Duodenal mucosa (tissue), 2 donors: Measurements from ENCODE around the gene PKLR.

ENCODE experiments used
- H3K27ac ChIP-seq: one replicate; pipeline ENCODE4 v1.7.0; 2013; ENCODE audit warnings: low read depth, low read length
- H3K27me3 ChIP-seq, 2 donors: one replicate each; pipeline ENCODE4 v1.7.0; 2013; ENCODE audit warnings: low read length in 2 of 2, control low read depth in 1 of 2; ENCODE audit not compliant: insufficient read depth in 2 of 2, control insufficient read depth in 1 of 2
- H3K36me3 ChIP-seq, 2 donors: one replicate each; pipeline ENCODE4 v1.7.0; 2013; ENCODE audit warnings: low read length in 2 of 2, control low read depth in 1 of 2; ENCODE audit not compliant: insufficient read depth in 2 of 2, control insufficient read depth in 1 of 2
- H3K4me1 ChIP-seq, 2 donors: one replicate each; pipeline ENCODE4 v1.7.0; 2013; ENCODE audit warnings: low read length in 2 of 2, control low read depth in 1 of 2; ENCODE audit not compliant: insufficient read depth in 2 of 2, control insufficient read depth in 1 of 2
- H3K4me3 ChIP-seq, 2 donors: one replicate each; pipeline ENCODE4 v1.7.0; 2013; ENCODE audit warnings: low read length in 2 of 2, low read depth in 1 of 2
- H3K9ac ChIP-seq, 2 donors: one replicate each; pipeline ENCODE4 v1.7.0; 2013; ENCODE audit warnings: low read length in 2 of 2, low read depth in 1 of 2
- H3K9me3 ChIP-seq, 2 donors: one replicate each; pipeline ENCODE4 v1.7.0; 2013; ENCODE audit warnings: low read length in 2 of 2, control low read depth in 1 of 2; ENCODE audit not compliant: control insufficient read depth in 1 of 2

PKLR gene

GRCh38 chr1:155287987-155288543, 13.2 kb downstream of the PKLR start:
- Histone ChIP-seq H3K27me3 (no peaks in the 10 kb centered on the region), H3K9me3 (no peaks in the 10 kb centered on the region), H3K9ac (no peak overlapping the region), H3K4me1 (no peaks in the 10 kb centered on the region), H3K27ac (no peak overlapping the region), H3K4me3 (no peak overlapping the region), H3K36me3 (peaks cover 3 to 18% of the 10 kb centered on the region in 2 donors)

GRCh38 chr1:155286544-155286943, 14.7 kb downstream of the PKLR start:
- Histone ChIP-seq H3K36me3 (peaks cover 3 to 18% of the 10 kb centered on the region in 2 donors), H3K9ac (no peak overlapping the region), H3K4me3 (no peak overlapping the region), H3K4me1 (no peaks in the 10 kb centered on the region), H3K27me3 (no peaks in the 10 kb centered on the region), H3K9me3 (no peaks in the 10 kb centered on the region), H3K27ac (no peak overlapping the region)

- no peak overlapping the region for H3K9ac ChIP-seq
- no peak overlapping the region for H3K27ac ChIP-seq
- H3K27me3 ChIP-seq, result no peaks in the 10 kb centered on the region
- H3K4me1 ChIP-seq, result no peaks in the 10 kb centered on the region
- no peak overlapping the region for H3K4me3 ChIP-seq
- peaks cover 3 to 18% of the 10 kb centered on the region in 2 donors for H3K36me3 ChIP-seq
- no peaks in the 10 kb centered on the region for H3K9me3 ChIP-seq
These were observed 15.6 kb downstream of the PKLR start for GRCh38 chr1:155285631-155286044.

GRCh38 chr1:155285063-155285462, 16.2 kb downstream of the PKLR start:
- peaks cover 3 to 18% of the 10 kb centered on the region in 2 donors for H3K36me3 ChIP-seq
- no peak overlapping the region for H3K9ac ChIP-seq

GRCh38 chr1:155284476-155284875, 16.8 kb downstream of the PKLR start:
- H3K9ac ChIP-seq, result no peak overlapping the region
- no peaks in the 10 kb centered on the region for H3K27me3 ChIP-seq
- H3K9me3 ChIP-seq, result no peaks in the 10 kb centered on the region
- no peaks in the 10 kb centered on the region for H3K4me1 ChIP-seq
- H3K36me3 ChIP-seq, result peaks cover 3 to 18% of the 10 kb centered on the region in 2 donors
- H3K27ac ChIP-seq, result no peak overlapping the region
- no peak overlapping the region for H3K4me3 ChIP-seq

More at GRCh38 chr1:155285063-155285462, 16.2 kb downstream of the PKLR start:
- Histone ChIP-seq H3K27me3 (no peaks in the 10 kb centered on the region), H3K27ac (no peak overlapping the region), H3K9me3 (no peaks in the 10 kb centered on the region), H3K4me3 (no peak overlapping the region), H3K4me1 (no peaks in the 10 kb centered on the region)

- H3K27me3 ChIP-seq, result no peaks in the 10 kb centered on the region
- H3K9me3 ChIP-seq, result no peaks in the 10 kb centered on the region
- H3K4me3 ChIP-seq, result no peak overlapping the region
- H3K9ac ChIP-seq, result no peak overlapping the region
- peaks cover 0 to 4% of the 10 kb centered on the region in 2 donors for H3K4me1 ChIP-seq
- H3K36me3 ChIP-seq, result peaks cover 3 to 13% of the 10 kb centered on the region in 2 donors
- H3K27ac ChIP-seq, result no peak overlapping the region
These were observed 18.6 kb downstream of the PKLR start for GRCh38 chr1:155282488-155283091.

GRCh38 chr1:155279268-155279667, 22.0 kb downstream of the PKLR start:
- Histone ChIP-seq H3K36me3 (peaks cover 0 to 7% of the 10 kb centered on the region in 2 donors), H3K4me1 (peaks cover 5% of the 10 kb centered on the region in 2 donors), H3K27me3 (no peaks in the 10 kb centered on the region), H3K4me3 (no peak overlapping the region), H3K27ac (no peak overlapping the region), H3K9ac (no peak overlapping the region), H3K9me3 (no peaks in the 10 kb centered on the region)

- Histone ChIP-seq H3K27me3 (no peaks in the 10 kb centered on the region), H3K9ac (no peak overlapping the region), H3K4me1 (peaks cover 5 to 8% of the 10 kb centered on the region in 2 donors), H3K27ac (no peak overlapping the region), H3K9me3 (no peaks in the 10 kb centered on the region), H3K4me3 (peak overlapping the region; percentile 67 to 82), H3K36me3 (peaks cover 0 to 3% of the 10 kb centered on the region in 2 donors)
These were observed 22.5 kb downstream of the PKLR start for GRCh38 chr1:155278689-155279160.

GRCh38 chr1:155277902-155278688, 23.1 kb downstream of the PKLR start:
- H3K27me3 ChIP-seq, result no peaks in the 10 kb centered on the region
- peak overlapping the region; percentile 56 to 81 for H3K9ac ChIP-seq
- no peak overlapping the region for H3K27ac ChIP-seq
- no peaks in the 10 kb centered on the region for H3K36me3 ChIP-seq
- peaks cover 5 to 11% of the 10 kb centered on the region in 2 donors for H3K4me1 ChIP-seq
- no peaks in the 10 kb centered on the region for H3K9me3 ChIP-seq
- H3K4me3 ChIP-seq, result peak overlapping the region; percentile 67 to 82
